IPS-18c (cell line): ENCODE data around the gene RIMS1.

ENCODE experiments used
- H3K4me3 ChIP-seq: 2 replicates; pipeline ENCODE4 v1.7.0; 2013; ENCODE audit warnings: low read depth, mild to moderate bottlenecking, low read length, moderate library complexity; ENCODE audit not compliant: insufficient read depth
- H3K9me3 ChIP-seq: one replicate; pipeline ENCODE4 v1.6.1; 2013; ENCODE audit warnings: mild to moderate bottlenecking, low read length, moderate library complexity; ENCODE audit not compliant: control insufficient read depth, insufficient read depth

RIMS1 gene

DNA sequence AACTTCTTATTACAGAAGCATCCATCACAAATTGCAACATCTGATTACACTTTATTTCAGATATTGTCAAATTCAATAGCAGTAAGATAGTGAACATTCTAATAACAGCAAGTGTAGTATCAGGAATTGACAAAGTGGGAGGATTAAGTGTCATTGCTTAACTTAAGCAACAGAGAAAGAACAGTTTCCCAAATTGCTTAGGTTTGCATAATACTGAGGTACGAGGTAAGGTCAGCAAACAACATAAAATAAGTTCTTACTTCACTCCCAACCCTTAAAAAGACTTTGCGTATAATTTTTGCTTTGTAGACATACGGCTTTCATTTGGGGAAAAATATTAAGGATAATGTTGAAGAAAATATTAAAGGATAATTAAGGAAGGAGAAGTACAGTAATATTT lies 163.0 kb downstream of the RIMS1 start:
- H3K4me3 ChIP-seq, result no peak overlapping the region
- no peaks in the 10 kb centered on the region for H3K9me3 ChIP-seq

DNA sequence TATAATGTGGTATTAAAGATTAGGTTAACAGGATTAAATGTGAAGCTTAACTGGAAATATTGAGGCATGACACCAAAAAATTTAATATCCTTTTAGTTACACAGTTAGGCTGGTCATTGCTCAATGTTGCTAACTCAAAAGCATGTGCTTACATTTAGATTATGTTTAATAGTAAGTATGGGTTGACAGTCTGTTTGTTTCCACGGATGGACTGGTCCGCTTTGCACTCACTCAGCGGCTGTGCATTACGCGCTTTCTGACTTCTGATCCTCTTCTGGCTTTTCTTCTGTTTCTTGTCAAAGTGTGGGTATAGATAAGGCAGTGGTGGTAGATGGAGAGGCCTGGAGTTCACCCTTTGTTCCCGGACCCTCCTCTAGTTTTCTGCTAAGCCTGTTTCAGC lies 174.9 kb downstream of the RIMS1 start:
- Histone ChIP-seq H3K9me3 (no peaks in the 10 kb centered on the region), H3K4me3 (no peak overlapping the region)

DNA sequence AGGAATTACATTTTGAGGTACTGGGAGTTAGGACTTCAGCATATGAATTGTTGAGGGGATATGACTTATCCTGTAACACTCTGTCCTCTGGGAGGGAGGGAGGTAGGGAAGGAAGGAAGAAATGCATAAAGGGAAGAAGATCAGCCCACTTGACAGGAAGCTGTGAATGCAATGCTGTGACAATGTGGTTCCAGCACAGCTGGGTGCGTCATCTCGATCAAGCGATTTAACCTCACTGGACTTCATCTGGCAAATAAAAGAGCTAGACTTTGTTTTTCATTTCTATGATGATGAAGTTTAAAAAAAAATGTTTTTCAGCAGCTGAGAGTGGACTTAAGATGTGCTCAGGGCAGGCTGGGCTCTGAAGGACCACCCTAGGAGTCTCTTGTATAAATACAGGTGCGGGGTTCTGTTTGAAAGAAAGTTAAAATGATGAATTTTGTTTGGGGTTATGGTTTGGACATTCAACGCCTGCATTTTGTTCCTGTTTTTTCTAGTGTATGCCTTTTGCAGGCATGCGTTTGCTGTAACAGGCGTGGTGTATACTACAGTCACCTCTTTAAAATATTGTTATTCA lies 178.1 kb downstream of the RIMS1 start:
- Histone ChIP-seq H3K9me3 (no peaks in the 10 kb centered on the region), H3K4me3 (no peak overlapping the region)

DNA sequence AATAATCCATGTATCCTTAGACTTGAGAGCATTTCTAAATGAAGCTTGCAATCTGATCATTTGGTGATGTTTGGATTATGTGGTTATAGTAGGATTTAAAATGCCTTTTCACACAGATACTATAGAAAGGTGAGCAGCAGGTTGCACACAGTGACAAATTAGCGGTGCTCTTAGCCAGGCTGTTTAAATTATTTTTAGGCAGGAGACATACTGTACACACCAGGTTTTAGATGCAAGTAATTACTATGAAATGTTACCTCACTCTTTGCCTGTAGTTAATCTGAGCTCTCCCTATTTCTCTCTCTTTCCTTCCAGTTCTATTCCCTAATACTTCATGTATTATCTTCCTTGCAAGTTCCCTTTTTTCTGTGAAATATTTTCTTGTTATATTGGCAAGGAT lies 191.7 kb downstream of the RIMS1 start:
- H3K4me3 ChIP-seq, result no peak overlapping the region
- no peaks in the 10 kb centered on the region for H3K9me3 ChIP-seq

DNA sequence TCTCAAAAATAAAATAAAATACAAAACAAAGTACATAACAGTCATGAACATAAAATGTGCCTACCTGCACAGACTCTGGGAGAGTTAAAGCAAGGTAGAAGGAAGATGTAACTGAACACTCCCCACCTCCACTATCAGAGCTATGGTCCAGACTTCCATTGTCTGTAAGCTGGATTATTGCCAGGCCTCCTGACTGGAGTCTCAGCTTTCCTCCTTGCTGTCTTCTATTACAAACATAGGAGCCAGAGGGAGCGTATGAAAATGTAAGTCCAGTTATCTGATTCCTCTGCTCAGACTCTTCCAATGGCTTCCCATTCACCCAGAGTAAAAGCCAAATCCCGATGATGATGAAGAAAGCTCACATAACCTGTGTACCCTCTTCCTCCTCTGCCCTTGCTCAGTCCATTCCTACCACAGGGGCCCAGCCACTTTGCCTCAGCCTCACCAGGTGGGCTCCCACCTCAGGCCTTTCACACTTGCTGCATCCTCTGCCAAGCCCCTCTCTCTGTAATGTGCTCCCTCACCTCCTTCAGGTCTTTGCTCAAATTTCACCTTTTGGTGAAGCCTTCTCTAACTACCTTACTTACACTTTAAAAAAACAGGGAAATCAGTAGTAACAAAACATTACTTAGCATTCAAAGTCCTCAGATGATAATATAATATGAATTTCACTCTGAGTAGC lies 194.1 kb downstream of the RIMS1 start:
- Histone ChIP-seq H3K9me3 (no peaks in the 10 kb centered on the region), H3K4me3 (no peak overlapping the region)

DNA sequence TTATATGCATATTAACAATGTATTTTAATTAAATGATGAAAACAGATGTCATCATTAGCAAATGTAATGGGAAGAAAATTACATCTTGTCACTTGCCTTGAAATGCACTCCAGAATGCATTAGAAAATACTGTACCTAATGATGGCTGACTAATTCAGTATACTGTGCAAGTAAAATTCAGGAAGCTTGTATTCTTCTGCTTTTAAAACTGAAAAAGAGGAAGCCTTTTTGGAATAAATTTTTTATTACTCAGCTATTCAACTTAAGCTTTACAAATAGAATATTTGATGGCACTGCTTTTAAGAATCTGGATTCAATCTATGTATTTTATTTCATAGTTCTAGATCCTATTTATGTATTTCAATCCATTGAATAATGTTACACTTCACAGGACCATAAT lies 195.5 kb downstream of the RIMS1 start:
- H3K9me3 ChIP-seq, result no peaks in the 10 kb centered on the region

DNA sequence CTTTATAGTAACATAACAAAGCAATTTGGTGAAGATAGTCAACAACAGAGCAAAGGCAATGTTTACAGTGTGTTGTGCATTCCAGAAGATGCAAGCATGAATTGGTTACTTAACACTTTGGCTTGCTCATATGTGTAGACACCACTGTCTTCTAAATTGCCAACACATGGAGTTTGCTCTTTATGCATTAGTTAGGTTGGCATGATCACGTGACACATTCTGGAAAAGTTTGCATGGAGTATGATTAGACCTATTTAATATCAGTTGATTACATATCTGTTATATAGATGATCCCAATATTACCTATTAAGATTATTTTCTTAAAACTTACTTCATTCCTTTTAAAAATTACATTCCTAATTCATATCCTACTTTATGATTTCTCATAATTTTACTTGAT lies 197.6 kb downstream of the RIMS1 start:
- Histone ChIP-seq H3K4me3 (no peak overlapping the region), H3K9me3 (no peaks in the 10 kb centered on the region)

More for the DNA sequence above, 195.5 kb downstream of the RIMS1 start:
- no peak overlapping the region for H3K4me3 ChIP-seq

DNA sequence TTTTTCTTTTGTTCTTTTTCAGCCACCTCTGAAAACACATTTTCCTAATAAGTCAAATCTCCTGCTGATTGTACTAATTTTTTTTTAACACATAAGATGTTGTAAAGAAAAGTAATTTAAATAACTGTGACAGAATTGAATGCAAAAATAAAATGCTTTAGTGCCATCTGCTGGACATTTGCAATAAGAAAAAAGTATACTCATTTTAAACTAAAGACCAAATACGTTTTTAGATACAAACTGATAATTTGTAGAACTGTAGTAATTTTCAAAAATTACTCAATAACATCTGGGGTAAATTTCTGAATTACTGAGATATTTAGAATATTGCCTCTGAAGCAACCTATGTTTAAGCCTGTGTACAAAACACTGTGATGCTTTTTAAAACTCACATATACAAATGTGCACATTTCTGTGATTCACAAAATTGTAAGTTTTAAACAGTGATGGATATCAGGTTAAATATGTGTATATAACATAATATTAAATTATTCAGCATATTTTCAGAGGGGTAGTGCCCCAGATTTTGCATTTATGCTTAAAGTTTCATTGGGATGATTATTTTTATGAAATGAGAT lies 198.7 kb downstream of the RIMS1 start:
- Histone ChIP-seq H3K9me3 (no peaks in the 10 kb centered on the region), H3K4me3 (no peak overlapping the region)

DNA sequence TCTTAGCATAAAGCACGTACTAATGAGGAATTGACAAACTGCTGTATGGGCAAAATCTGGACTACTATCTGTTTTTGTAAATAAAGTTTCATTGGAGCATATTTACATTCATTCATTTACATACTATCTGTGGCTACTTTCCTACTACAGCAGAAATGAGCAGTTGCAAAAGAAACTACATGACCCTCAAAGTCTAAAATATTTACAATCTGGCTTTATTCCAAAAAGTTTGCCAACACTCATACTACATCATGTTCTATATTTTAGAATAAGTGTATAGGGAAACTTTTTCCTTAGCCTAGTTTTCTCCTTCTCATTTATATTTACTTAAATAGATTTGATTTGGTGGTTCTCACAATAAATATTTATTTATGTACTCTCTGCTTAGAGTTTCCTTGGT lies 208.2 kb downstream of the RIMS1 start:
- H3K9me3 ChIP-seq, result no peaks in the 10 kb centered on the region

DNA sequence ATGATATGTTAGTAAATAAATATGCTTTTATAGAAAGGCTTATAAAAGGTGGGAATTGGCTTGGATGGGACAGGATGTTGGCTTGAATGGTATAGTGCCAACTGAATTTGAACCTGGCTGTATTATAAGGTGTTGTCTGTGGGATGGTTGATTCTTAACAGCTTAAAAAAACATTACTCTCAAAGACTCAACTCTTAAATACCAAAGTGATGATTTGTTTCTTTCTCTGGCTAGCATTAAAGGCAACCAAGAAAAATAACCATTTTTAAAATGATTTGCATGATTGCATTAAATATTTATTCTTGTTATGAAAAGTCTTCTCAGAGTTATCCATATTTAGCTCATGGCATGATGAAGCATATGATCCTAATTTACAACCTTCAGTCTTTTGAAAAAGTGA lies 216.2 kb downstream of the RIMS1 start:
- Histone ChIP-seq H3K9me3 (no peaks in the 10 kb centered on the region), H3K4me3 (no peak overlapping the region)

More for the DNA sequence above, 208.2 kb downstream of the RIMS1 start:
- H3K4me3 ChIP-seq, result no peak overlapping the region

DNA sequence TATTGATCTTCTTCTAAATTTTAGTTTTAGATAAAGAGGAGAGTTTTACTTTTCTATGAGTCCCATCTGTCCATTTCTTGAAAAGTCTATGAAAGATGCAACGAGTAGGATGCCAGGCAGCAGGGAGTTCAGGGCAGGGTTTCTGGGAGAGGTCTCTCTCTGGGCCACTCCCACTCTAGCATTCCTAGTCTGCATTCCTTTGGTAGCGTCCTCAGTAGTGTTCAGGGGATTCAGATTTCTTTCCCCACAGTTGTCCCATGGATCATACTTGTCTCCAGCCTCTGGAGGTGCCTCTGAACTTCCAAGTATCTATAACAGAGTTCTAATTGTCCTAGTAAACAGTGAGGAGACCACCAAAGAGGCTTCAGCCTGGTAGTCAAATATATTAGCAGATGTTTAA lies 225.3 kb downstream of the RIMS1 start:
- Histone ChIP-seq H3K9me3 (no peaks in the 10 kb centered on the region), H3K4me3 (no peak overlapping the region)

DNA sequence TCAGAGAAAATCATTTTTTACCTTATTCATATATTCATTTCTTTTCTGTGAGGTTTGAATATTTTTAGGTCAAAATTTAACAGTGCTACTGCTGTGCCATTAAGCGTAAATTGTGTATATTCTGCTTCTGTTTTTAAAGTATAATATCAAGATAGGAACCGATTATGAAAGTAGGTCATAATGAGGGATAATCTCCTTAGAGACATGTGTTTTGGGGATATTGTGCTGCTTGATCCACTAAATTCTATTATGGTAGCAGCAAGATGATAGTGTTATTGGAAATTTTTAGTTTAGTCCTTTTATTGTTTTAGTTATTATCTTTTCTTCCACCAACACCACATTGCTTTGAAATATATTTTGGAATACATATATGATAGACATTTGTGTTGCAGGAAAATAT lies 244.0 kb downstream of the RIMS1 start:
- Histone ChIP-seq H3K9me3 (no peaks in the 10 kb centered on the region), H3K4me3 (no peak overlapping the region)

DNA sequence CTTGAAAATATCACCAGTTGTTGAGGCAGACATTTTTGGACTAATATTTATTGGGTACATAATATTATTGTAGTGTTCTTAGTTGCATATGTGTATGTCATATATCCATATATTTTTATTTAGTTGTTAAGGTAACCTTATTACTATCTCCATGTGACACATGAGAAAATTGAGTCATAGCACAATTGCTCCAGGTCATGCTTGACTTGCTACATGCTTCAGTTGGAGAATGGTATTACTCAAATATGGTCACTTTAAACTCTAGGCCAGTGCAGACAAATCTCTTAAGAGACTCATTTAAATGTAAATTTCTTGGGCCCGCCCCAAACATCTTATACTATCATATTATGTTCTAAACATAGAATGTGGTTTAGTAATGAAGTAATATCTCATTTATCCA lies 246.1 kb downstream of the RIMS1 start:
- Histone ChIP-seq H3K9me3 (no peaks in the 10 kb centered on the region), H3K4me3 (no peak overlapping the region)

DNA sequence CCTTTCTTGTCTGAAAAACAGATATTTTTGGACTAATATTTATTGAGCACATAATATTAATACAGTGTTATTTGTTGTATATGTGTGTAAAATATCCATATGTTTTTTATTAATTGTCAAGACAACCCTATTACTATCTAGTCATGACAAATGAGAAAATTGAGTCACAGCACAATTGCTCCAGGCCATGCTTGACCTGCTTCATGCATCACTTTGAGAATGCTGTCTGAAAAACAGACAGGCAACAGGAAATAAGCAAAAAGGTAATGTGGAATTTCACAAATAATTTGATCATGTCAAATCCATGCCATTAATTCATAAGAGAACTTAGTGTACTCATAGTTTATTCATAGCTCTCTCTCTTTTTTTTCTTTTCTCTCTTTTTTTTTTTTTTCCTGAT lies 246.5 kb downstream of the RIMS1 start:
- H3K9me3 ChIP-seq, result no peaks in the 10 kb centered on the region
- no peak overlapping the region for H3K4me3 ChIP-seq

DNA sequence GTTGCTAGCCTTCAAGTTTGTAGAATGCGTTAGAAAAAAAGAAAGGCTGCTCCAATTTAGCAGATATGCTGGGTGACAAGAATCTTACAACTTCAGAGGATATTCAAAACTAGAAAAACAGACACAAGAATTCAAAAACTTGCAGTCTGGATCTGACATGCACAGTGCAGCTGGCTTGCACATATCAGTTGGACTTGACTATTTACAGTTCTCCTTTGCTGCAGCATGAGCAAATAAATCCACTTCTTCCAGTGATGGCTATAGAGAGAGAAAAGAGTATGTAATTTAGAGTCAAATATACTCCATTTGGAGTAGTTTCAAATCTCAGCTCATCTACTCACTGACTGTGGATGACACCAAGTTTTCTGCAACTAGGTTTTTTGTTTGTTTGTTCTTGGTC lies 247.0 kb downstream of the RIMS1 start:
- no peaks in the 10 kb centered on the region for H3K9me3 ChIP-seq

DNA sequence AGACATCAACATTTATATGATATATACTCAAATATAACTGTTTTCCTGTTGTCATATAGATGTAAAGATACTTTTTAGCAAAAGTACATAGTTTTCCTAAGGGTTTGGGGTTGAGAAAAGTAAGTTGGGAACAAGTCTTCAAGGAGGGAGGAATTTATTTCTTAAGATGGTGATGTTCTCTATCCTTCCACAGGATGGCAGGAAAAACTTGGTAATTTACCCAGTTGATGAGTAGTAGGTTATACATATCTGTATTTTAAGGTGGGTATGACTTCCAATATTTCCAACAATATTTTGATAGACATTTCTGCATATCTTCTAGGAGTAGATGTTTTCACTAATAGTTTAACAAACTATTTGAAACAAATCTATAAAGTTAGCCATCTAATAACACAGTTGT lies 254.4 kb downstream of the RIMS1 start:
- Histone ChIP-seq H3K4me3 (no peak overlapping the region), H3K9me3 (no peaks in the 10 kb centered on the region)

More for the DNA sequence above, 247.0 kb downstream of the RIMS1 start:
- H3K4me3 ChIP-seq, result no peak overlapping the region

DNA sequence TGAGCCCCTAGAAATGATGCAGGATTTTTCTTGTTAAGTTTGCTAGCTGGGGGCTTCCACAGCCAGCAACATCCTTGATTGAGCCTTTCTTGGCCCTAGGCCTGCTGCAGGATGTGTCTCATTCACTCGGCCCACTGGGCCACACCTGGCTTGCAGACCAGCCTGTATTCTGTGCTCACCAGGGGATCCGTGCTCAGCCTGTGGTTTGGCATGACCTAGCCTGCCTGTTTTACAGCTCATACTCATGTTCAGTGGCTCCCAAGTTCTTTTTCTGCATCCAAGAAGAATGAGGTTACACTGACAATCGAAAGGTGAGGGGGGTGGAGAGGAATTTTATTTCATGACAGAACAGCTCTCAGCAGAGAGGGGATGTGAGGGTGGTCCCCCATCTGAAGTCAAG lies 263.4 kb downstream of the RIMS1 start:
- Histone ChIP-seq H3K4me3 (no peak overlapping the region), H3K9me3 (peaks cover 8% of the 10 kb centered on the region)

DNA sequence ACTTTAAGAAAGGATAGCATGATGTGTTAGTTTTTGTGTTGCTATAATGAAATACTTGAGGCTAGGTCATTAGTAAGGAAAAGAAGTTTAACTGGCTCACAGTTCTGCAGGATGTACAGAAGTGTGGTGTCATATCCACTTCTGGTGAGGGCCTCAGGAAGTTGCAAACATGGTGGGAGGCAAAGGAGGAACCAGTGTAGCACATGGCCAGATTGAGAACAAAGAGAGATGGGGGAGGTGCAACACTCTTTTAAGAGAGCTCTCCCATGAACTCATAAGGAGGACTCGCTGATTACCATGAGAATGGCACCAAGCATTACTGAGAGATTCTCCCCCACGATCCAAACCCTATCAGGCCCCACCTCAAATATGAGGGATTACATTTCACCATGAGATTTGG lies 265.4 kb downstream of the RIMS1 start:
- Histone ChIP-seq H3K9me3 (peaks cover 11% of the 10 kb centered on the region), H3K4me3 (no peak overlapping the region)

DNA sequence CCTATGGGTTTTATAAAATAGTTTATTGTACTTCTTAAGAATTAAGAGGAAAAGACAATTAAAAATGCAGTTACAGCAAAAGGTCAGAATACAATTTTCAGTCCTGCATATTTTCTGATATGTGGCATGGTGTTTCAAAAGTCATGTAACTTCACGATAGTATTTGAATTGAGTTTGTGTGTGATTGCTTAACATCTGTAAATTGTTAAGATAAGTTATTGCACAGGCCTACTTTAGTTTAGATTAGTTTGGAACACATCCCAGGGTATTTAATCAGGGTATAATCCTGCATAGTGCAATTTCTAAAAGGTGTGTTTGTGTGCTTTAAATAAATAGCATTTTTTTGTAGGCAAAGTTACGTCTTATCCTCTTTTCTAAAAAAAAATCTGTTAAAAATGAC lies 289.6 kb downstream of the RIMS1 start:
- Histone ChIP-seq H3K9me3 (no peaks in the 10 kb centered on the region), H3K4me3 (no peak overlapping the region)
